Rectal smooth muscle tissue (tissue), 1 donor: Measurements from ENCODE around the gene COL19A1.
"Not testable (repeated sequence)": the region's sequence is repeated elsewhere in the genome, so short reads cannot be mapped to it uniquely, and the experiment has no call there.

Experiments used
- H3K27ac ChIP-seq: one replicate; pipeline ENCODE4 v1.7.0; 2013; ENCODE audit warnings: low read depth, low read length, inconsistent platforms
- H3K27me3 ChIP-seq: one replicate; pipeline ENCODE4 v1.7.0; 2013; ENCODE audit warnings: low read length; ENCODE audit not compliant: control insufficient read depth, insufficient read depth
- H3K36me3 ChIP-seq: one replicate; pipeline ENCODE4 v1.7.0; 2013; ENCODE audit warnings: low read length; ENCODE audit not compliant: control insufficient read depth, insufficient read depth
- H3K4me1 ChIP-seq: one replicate; pipeline ENCODE4 v1.7.0; 2013; ENCODE audit warnings: low read length; ENCODE audit not compliant: control insufficient read depth, insufficient read depth
- H3K4me3 ChIP-seq: one replicate; pipeline ENCODE4 v1.7.0; 2013; ENCODE audit warnings: low read length
- H3K9ac ChIP-seq: one replicate; pipeline ENCODE4 v1.7.0; 2013; ENCODE audit warnings: low read length

Gene COL19A1

DNA sequence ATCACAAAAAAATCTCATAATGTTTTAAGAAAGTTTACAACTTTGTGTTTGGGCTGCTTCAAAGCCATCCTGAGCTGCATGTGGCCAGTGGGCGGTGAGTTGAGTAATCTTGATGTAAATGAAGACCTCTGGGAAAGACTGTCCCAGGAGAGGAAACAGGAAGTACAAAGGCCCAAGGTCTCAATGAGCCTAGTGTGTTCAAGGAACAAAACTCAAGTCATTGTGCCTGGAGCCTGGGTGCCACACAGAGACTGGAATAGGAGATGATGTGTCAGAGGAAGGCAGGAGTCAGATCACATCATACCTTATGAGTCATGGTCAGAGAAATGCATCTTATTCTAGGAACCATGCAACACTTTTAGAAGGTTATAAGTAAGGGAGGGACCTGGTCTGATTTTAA is 51.5 kb downstream of the COL19A1 start:
- no peaks in the 10 kb centered on the region for H3K36me3 ChIP-seq
- no peak overlapping the region for H3K4me3 ChIP-seq
- no peak overlapping the region for H3K27ac ChIP-seq
- H3K4me1 ChIP-seq = no peaks in the 10 kb centered on the region
- no peaks in the 10 kb centered on the region for H3K27me3 ChIP-seq
- no peak overlapping the region for H3K9ac ChIP-seq

- no peak overlapping the region for H3K4me3 ChIP-seq
- H3K27ac ChIP-seq = no peak overlapping the region
- no peaks in the 10 kb centered on the region for H3K4me1 ChIP-seq
- no peak overlapping the region for H3K9ac ChIP-seq
- no peaks in the 10 kb centered on the region for H3K27me3 ChIP-seq
- no peaks in the 10 kb centered on the region for H3K36me3 ChIP-seq
These were observed 52.6 kb downstream of the COL19A1 start for GRCh38 chr6:69918813-69919475.

DNA sequence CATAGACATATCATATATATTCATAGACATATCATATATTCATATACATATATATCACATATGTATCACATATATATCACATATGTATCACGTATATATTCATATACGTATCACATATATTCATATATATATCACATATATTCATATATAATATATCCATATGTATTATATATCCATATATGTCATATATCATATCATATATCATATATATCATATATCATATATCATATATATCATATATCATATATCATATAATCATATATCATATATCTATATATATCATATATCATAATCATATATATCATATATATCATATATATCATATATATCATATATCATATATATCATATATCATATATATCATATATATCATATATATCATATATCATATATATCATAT is 54.7 kb downstream of the COL19A1 start:
- H3K36me3 ChIP-seq, H3K27ac ChIP-seq, H3K9ac ChIP-seq, H3K4me1 ChIP-seq, H3K4me3 ChIP-seq, H3K27me3 ChIP-seq: not testable (repeated sequence)

DNA sequence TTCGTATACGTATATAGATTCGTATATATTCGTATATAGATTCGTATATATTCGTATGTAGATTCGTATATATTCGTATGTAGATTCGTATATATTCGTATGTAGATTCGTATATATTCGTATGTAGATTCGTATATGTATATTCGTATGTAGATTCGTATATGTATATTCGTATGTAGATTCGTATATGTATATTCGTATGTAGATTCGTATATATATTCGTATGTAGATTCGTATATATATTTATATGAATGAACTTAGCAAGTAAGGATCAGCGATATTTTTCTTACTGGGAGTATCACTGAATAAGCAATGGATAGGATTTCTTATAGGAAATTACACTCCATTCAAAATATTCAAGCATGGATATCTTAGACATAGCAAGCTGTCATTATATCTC is 55.3 kb downstream of the COL19A1 start:
- not testable (repeated sequence) for H3K4me3 ChIP-seq, H3K4me1 ChIP-seq, H3K36me3 ChIP-seq, H3K27me3 ChIP-seq, H3K9ac ChIP-seq, H3K27ac ChIP-seq

DNA sequence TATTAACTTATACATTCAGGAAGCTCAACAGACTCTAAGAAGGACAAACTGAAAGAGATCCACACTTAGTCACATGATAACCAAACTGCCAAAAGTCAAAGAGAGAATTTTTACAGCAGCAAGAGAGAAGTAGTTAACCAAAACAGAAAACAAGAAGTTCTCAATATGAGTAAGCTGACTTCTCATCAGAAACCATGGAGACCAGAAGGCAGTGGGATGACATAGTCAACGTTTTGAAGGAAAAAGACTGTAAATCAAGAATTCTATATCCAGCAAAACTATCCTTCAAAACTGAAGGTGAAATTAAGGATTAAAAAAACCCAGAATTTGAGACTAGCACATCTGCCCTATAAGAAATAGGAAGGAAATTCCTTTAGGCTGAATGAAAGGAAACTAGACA is 60.4 kb downstream of the COL19A1 start:
- Histone ChIP-seq H3K27ac (no peak overlapping the region), H3K9ac (no peak overlapping the region), H3K4me3 (no peak overlapping the region), H3K27me3 (no peaks in the 10 kb centered on the region), H3K36me3 (no peaks in the 10 kb centered on the region), H3K4me1 (no peaks in the 10 kb centered on the region)

DNA sequence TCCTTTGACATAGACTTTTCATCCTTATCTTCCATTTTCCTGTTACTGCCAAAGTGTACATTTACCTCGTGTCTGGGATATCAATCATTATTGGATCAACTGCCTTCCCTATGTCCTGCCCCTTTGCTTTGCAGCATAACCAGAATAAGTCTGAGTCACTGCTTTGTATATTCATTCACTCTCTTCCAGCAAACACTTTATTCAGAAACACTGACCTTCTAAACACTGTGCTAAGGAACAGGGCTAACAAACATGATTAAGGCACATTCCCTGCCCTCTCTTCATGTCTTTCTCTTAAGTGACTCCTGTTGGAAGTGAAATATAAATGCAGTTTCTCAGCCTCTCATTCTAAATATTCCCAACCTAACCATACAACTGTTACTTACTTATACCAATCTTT is 66.9 kb downstream of the COL19A1 start:
- Histone ChIP-seq H3K4me3 (no peak overlapping the region), H3K36me3 (no peaks in the 10 kb centered on the region), H3K27ac (no peak overlapping the region), H3K4me1 (no peaks in the 10 kb centered on the region), H3K27me3 (no peaks in the 10 kb centered on the region), H3K9ac (no peak overlapping the region)

DNA sequence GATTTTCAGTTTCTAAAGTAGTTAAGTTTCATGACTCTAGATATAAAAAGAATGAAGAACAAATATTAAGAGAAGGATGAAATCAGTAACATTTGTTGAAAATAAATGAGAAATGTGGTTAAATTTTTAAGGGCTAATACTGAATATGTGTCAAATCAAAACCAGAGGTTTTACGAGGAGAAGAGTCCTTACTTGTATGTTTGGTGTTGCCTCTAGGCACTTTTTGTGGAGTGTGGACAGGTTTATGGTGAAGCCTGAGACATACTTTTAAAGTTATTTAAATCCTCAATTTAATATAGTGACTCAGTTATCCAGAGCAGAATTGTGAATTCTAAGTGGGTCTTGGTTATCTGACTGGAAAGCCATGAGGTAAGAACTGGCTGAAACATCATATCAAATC is 68.7 kb downstream of the COL19A1 start:
- Histone ChIP-seq H3K27ac (no peak overlapping the region), H3K27me3 (no peaks in the 10 kb centered on the region), H3K4me1 (no peaks in the 10 kb centered on the region), H3K9ac (no peak overlapping the region), H3K4me3 (no peak overlapping the region), H3K36me3 (no peaks in the 10 kb centered on the region)

DNA sequence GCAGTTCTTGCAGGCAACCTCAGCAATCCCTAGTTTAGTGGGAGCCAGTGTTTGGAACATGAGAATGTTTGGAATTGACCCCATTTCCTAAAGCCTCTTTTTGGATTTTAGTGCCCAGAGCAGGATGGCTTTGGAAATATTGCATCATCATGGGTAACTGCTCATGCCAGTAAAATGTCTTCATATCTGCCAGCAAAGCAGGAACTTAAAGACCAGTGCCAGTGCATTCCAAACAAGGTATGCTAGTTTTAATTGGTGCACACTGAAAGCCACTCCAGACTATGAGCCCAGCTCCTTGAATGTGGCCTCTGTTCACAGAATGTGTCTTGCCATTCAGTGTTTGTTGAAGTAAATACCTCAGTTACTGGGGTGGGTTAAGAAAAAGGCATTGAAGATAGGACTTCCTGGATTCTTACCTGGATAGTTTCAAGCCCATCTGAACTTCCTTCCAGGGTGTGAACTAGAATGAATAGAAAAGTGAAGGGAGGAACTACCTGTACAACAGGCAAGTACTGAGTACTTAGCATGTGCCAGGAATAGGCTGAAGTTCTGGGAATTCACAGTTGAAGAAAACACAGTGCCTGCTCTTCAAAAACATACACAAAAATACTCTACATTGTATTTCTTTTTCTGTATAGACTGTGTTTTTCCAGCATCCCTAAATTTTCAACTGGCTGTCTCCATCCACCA is 70.5 kb downstream of the COL19A1 start:
- no peak overlapping the region for H3K9ac ChIP-seq
- H3K4me3 ChIP-seq = no peak overlapping the region
- H3K4me1 ChIP-seq = no peaks in the 10 kb centered on the region
- H3K27me3 ChIP-seq = no peaks in the 10 kb centered on the region
- H3K27ac ChIP-seq = no peak overlapping the region
- H3K36me3 ChIP-seq = no peaks in the 10 kb centered on the region

- Histone ChIP-seq H3K36me3 (no peaks in the 10 kb centered on the region), H3K27ac (no peak overlapping the region), H3K4me1 (no peaks in the 10 kb centered on the region), H3K9ac (no peak overlapping the region), H3K4me3 (no peak overlapping the region), H3K27me3 (no peaks in the 10 kb centered on the region)
These were observed 71.2 kb downstream of the COL19A1 start for GRCh38 chr6:69937402-69938136.

- H3K27ac ChIP-seq = no peak overlapping the region
- no peak overlapping the region for H3K4me3 ChIP-seq
- H3K36me3 ChIP-seq = no peaks in the 10 kb centered on the region
- H3K9ac ChIP-seq = no peak overlapping the region
- H3K4me1 ChIP-seq = no peaks in the 10 kb centered on the region
- no peaks in the 10 kb centered on the region for H3K27me3 ChIP-seq
These were observed 76.1 kb downstream of the COL19A1 start for GRCh38 chr6:69942485-69942884.

DNA sequence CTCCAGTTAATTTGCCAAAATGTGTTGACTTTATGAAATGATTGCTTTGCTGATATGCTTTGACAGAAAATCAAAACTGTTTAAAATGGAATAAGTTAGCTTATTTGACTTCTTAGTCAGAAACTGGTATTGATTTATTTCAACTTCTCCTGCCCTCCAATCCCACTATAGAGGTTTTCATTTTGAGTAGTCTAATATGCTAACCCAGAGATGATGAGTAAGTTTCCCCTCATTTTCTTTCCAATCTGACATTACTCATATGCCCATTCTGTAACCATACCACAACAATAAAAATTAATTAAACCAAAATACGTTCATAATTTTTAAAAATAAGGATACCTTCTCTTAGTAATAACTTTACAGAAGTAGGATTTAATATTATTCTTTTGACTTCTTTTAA is 78.8 kb downstream of the COL19A1 start:
- Histone ChIP-seq H3K9ac (no peak overlapping the region), H3K4me1 (no peaks in the 10 kb centered on the region), H3K27ac (no peak overlapping the region), H3K27me3 (no peaks in the 10 kb centered on the region), H3K4me3 (no peak overlapping the region), H3K36me3 (no peaks in the 10 kb centered on the region)

- H3K4me3 ChIP-seq = no peak overlapping the region
- no peaks in the 10 kb centered on the region for H3K36me3 ChIP-seq
- no peak overlapping the region for H3K27ac ChIP-seq
- no peaks in the 10 kb centered on the region for H3K4me1 ChIP-seq
- no peak overlapping the region for H3K9ac ChIP-seq
- H3K27me3 ChIP-seq = no peaks in the 10 kb centered on the region
These were observed 82.2 kb downstream of the COL19A1 start for GRCh38 chr6:69948479-69949114.
